Esophagus muscularis mucosa (tissue), 4 donors: ENCODE data around the gene TRDMT1.

Experiments
- EP300 ChIP-seq: sonication (generic); formaldehyde crosslinking; IDR thresholded peaks from one replicate; pipeline ENCODE4 v1.6.1; 2017; ENCODE audit warnings: antibody characterized with exemption
- POLR2A ChIP-seq: fragments of 450-650 bp; IDR thresholded peaks from one replicate; pipeline ENCODE4 v1.6.1; 2017; ENCODE audit warnings: antibody characterized with exemption, moderate library complexity, mild to moderate bottlenecking, low read depth
- POLR2AphosphoS5 ChIP-seq, 2 donors: sonication (generic); formaldehyde crosslinking; IDR thresholded peaks; one replicate each; pipeline ENCODE4 v1.6.1; 2017; ENCODE audit warnings: antibody characterized with exemption in 2 of 2
- TF ChIP-seq, protein P1 (sequence below), 3 experiments: fragments of 200-600 bp in 2 of 3; fragments of 450-650 bp in 1 of 3; sonication (generic) in 2 of 3; IDR thresholded peaks; one replicate each; pipeline ENCODE4 v1.5.1; 2017 to 2019; ENCODE audit warnings: antibody characterized with exemption in 3 of 3, mild to moderate bottlenecking in 2 of 3, moderate library complexity in 1 of 3

- no peak for TF ChIP-seq POLR2A
- TF ChIP-seq, protein P1, sequence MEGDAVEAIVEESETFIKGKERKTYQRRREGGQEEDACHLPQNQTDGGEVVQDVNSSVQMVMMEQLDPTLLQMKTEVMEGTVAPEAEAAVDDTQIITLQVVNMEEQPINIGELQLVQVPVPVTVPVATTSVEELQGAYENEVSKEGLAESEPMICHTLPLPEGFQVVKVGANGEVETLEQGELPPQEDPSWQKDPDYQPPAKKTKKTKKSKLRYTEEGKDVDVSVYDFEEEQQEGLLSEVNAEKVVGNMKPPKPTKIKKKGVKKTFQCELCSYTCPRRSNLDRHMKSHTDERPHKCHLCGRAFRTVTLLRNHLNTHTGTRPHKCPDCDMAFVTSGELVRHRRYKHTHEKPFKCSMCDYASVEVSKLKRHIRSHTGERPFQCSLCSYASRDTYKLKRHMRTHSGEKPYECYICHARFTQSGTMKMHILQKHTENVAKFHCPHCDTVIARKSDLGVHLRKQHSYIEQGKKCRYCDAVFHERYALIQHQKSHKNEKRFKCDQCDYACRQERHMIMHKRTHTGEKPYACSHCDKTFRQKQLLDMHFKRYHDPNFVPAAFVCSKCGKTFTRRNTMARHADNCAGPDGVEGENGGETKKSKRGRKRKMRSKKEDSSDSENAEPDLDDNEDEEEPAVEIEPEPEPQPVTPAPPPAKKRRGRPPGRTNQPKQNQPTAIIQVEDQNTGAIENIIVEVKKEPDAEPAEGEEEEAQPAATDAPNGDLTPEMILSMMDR (IDR thresholded peaks at IDR 0.05), result no peak
- TF ChIP-seq EP300, result no peak
- TF ChIP-seq POLR2AphosphoS5 (IDR thresholded peaks at IDR 0.05), result no peak
These were observed 34.8 kb downstream of the TRDMT1 start for GRCh38 chr10:17166699-17167098.
